DOHH2 (cell line): ENCODE data around the gene ERI3.

ENCODE experiments used
- EZH2phosphoT487 ChIP-seq: fragments of 200-600 bp; sonication (generic); IDR thresholded peaks from 2 replicates; pipeline ENCODE4 v1.6.1; 2017; ENCODE audit warnings: borderline replicate concordance, mild to moderate bottlenecking, antibody characterized with exemption, low read length, moderate library complexity, mixed read lengths
- TF ChIP-seq, protein P1 (sequence below): fragments of 200-600 bp; sonication (generic); IDR thresholded peaks from one replicate; pipeline ENCODE4 v1.5.1; 2014; ENCODE audit warnings: antibody characterized with exemption, mild to moderate bottlenecking, low read depth, low read length; ENCODE audit not compliant: poor library complexity, severe bottlenecking

DNA sequence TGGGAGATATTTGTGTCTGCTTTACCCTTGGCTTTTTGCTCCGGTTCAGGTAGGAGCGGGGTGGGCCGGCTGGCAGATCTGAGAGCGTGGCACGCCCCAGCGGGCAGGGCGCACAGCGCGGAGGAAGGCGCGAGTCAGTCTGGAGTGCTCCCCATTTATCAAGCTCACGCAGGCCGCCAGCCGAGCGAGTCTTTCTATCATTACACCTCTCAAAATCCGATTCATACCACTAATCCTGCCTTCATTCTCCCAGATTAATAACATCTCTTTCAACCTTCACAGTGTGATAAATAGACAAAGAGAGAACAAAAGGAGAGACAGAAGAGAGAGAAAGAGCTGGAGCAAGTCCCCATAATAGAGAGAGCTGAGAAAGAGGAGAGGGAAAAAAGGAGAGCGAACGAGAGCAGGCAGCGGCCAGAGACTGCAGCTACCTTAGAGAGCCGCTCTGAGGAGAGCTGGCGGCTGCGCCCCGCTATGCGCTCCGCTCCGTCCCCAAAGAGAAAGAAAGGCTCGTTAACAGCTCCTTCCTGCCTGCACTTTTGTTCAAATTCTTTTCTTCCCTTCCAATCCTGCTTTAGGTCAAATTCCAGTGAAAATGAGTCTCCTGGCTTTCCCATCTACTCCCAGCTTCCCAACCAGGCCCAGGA lies 93.8 kb downstream of the ERI3 start:
- TF ChIP-seq, protein P1, sequence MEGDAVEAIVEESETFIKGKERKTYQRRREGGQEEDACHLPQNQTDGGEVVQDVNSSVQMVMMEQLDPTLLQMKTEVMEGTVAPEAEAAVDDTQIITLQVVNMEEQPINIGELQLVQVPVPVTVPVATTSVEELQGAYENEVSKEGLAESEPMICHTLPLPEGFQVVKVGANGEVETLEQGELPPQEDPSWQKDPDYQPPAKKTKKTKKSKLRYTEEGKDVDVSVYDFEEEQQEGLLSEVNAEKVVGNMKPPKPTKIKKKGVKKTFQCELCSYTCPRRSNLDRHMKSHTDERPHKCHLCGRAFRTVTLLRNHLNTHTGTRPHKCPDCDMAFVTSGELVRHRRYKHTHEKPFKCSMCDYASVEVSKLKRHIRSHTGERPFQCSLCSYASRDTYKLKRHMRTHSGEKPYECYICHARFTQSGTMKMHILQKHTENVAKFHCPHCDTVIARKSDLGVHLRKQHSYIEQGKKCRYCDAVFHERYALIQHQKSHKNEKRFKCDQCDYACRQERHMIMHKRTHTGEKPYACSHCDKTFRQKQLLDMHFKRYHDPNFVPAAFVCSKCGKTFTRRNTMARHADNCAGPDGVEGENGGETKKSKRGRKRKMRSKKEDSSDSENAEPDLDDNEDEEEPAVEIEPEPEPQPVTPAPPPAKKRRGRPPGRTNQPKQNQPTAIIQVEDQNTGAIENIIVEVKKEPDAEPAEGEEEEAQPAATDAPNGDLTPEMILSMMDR = no peak
- no peak for TF ChIP-seq EZH2phosphoT487
